ENCODE results near the gene STK26. TPM values are rescaled to one million over a fixed set of nuclear protein-coding genes. Genes with fewer than 3 reads are reported as not detected.
A peak's percentile ranks its signal among the peaks of the same experiment; 100 is the strongest.
"Not testable (repeated sequence)": the region's sequence is repeated elsewhere in the genome, so short reads cannot be mapped to it uniquely, and the experiment has no call there.

STK26 gene
- total RNA-seq, 3 donors from 2014 or later (not counting 1 experiment from before 2014, with no cell fraction given) = 62.5 to 81.0 (median 66.5) TPM

DNA sequence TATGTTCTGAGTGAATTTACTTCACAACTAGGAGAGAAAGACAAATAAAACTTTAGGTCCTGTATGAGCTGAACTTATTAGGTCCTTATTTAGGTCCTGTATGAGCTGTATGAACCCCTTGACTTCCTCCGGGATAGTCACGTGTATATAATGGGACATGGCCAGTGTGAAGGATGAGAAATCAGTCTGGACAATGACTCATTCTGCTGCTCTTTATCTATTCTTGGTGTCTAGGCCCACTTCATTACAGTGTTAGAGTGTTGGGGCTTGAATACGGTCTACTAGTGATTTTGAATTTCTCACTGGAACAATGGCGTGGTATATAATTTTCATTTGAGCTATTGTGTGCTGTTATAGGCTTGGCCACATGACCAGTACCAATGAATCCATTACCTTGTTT is 21.9 kb downstream of the STK26 start:
- Mint-ChIP-seq H3K9me3 (no peaks in the 10 kb centered on the region), H3K4me3 (no peak overlapping the region), H3K4me1 (peaks cover 38 to 61% of the 10 kb centered on the region in 2 donors), H3K27ac (no peak overlapping the region), H3K27me3 (ENCODE audit: low read depth in 2 of 2) (peaks cover 0 to 35% of the 10 kb centered on the region in 2 donors), H3K36me3 (no peaks in the 10 kb centered on the region)
- intact Hi-C loops (cut with micrococcal nuclease) = no loop called here
- H3K27ac ChIP-seq (ENCODE audit: low read length) = no peak overlapping the region
- no peaks in the 10 kb centered on the region for H3K9me3 ChIP-seq (ENCODE audit: control insufficient read depth, insufficient read depth, low read length)
- no peak for DNase-seq
- WGBS (ENCODE audit: insufficient coverage) = 83% methylated on average over 2 of the region's 4 CpGs
- peaks cover 4% of the 10 kb centered on the region for H3K4me1 ChIP-seq (ENCODE audit: control insufficient read depth, insufficient read depth, low read length)
- no peak for ATAC-seq
- no peaks in the 10 kb centered on the region for H3K36me3 ChIP-seq (ENCODE audit: control insufficient read depth, insufficient read depth, low read length)
- no peak overlapping the region for H3K4me3 ChIP-seq (ENCODE audit: low read length)
- no peak for TF ChIP-seq CTCF (IDR thresholded peaks at IDR 0.05)
- no peaks in the 10 kb centered on the region for H3K27me3 ChIP-seq (ENCODE audit: control insufficient read depth, insufficient read depth, low read length)

- no peak for TF ChIP-seq CTCF (IDR thresholded peaks at IDR 0.05)
- Histone ChIP-seq H3K9me3 (ENCODE audit: control insufficient read depth, insufficient read depth, low read length) (no peaks in the 10 kb centered on the region), H3K36me3 (ENCODE audit: control insufficient read depth, insufficient read depth, low read length) (no peaks in the 10 kb centered on the region), H3K27me3 (ENCODE audit: control insufficient read depth, insufficient read depth, low read length) (no peaks in the 10 kb centered on the region), H3K27ac (ENCODE audit: low read length) (no peak overlapping the region), H3K4me1 (ENCODE audit: control insufficient read depth, insufficient read depth, low read length) (peaks cover 4% of the 10 kb centered on the region), H3K4me3 (ENCODE audit: low read length) (no peak overlapping the region)
- Mint-ChIP-seq H3K27me3 (ENCODE audit: low read depth in 2 of 2) (peaks cover 0 to 30% of the 10 kb centered on the region in 2 donors), H3K36me3 (no peaks in the 10 kb centered on the region), H3K4me3 (no peak overlapping the region), H3K27ac (peak overlapping the region in 1 of 2 donors; percentile 39), H3K4me1 (peaks cover 39 to 62% of the 10 kb centered on the region in 2 donors), H3K9me3 (no peaks in the 10 kb centered on the region)
- ATAC-seq (no peak), DNase-seq (no peak)
- intact Hi-C loops (cut with micrococcal nuclease) = no loop called here
- no CpG with 5 or more reads among the region's 2 CpGs for WGBS (ENCODE audit: insufficient coverage)
Observed at GRCh38 chrX:132045456-132045855, 22.4 kb downstream of the STK26 start.

DNA sequence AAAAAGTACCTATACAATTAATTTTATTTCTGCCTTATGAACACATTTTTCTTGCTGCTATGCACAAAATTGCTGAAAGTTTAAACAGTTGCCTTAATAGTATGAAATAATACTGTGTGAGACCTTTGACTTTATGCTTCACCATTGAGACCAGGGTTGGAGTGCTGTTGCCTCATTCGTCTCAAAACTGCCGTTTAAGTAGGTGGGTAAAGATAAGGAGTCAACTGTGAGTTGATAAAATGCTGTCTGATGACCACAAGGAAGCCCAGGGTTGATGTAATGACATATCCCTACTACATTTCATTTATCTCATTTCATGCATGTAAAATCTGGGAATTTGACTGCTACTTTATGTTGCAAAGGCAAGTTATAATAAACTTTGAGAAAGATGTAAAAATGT is 23.4 kb downstream of the STK26 start:
- H3K4me3 Mint-ChIP-seq = no peak overlapping the region
- H3K36me3 ChIP-seq (ENCODE audit: control insufficient read depth, insufficient read depth, low read length) = no peaks in the 10 kb centered on the region
- WGBS (ENCODE audit: insufficient coverage) = no CpG with 5 or more reads among the region's 2 CpGs

GRCh38 chrX:132051778-132052177 is 28.7 kb downstream of the STK26 start:
- peaks cover 44 to 55% of the 10 kb centered on the region in 2 donors for H3K4me1 Mint-ChIP-seq
- H3K36me3 Mint-ChIP-seq; intact Hi-C loops (cut with micrococcal nuclease): not testable (repeated sequence)

More for the DNA sequence above, 23.4 kb downstream of the STK26 start:
- no peaks in the 10 kb centered on the region for H3K9me3 Mint-ChIP-seq
- Histone ChIP-seq H3K27me3 (ENCODE audit: control insufficient read depth, insufficient read depth, low read length) (no peaks in the 10 kb centered on the region), H3K4me1 (ENCODE audit: control insufficient read depth, insufficient read depth, low read length) (peaks cover 2% of the 10 kb centered on the region), H3K4me3 (ENCODE audit: low read length) (no peak overlapping the region), H3K27ac (ENCODE audit: low read length) (no peak overlapping the region), H3K9me3 (ENCODE audit: control insufficient read depth, insufficient read depth, low read length) (no peaks in the 10 kb centered on the region)
- H3K36me3 Mint-ChIP-seq = no peaks in the 10 kb centered on the region
- ATAC-seq (no peak), DNase-seq (no peak)
- H3K27ac Mint-ChIP-seq = no peak overlapping the region
- intact Hi-C loops (cut with micrococcal nuclease) = no loop called here
- H3K27me3 Mint-ChIP-seq (ENCODE audit: low read depth in 2 of 2) = peaks cover 0 to 21% of the 10 kb centered on the region in 2 donors
- H3K4me1 Mint-ChIP-seq = peaks cover 39 to 59% of the 10 kb centered on the region in 2 donors
- TF ChIP-seq CTCF (IDR thresholded peaks at IDR 0.05) = no peak

More at GRCh38 chrX:132051778-132052177, 28.7 kb downstream of the STK26 start:
- H3K4me3 ChIP-seq (ENCODE audit: low read length); H3K4me1 ChIP-seq (ENCODE audit: control insufficient read depth, insufficient read depth, low read length); H3K4me3 Mint-ChIP-seq; H3K9me3 ChIP-seq (ENCODE audit: control insufficient read depth, insufficient read depth, low read length); H3K9me3 Mint-ChIP-seq; DNase-seq; H3K27me3 ChIP-seq (ENCODE audit: control insufficient read depth, insufficient read depth, low read length); H3K36me3 ChIP-seq (ENCODE audit: control insufficient read depth, insufficient read depth, low read length); ATAC-seq; H3K27ac ChIP-seq (ENCODE audit: low read length): not testable (repeated sequence)
- H3K27ac Mint-ChIP-seq = peak overlapping the region in 1 of 2 donors; percentile 44
- H3K27me3 Mint-ChIP-seq (ENCODE audit: low read depth in 2 of 2) = peaks cover 0 to 23% of the 10 kb centered on the region in 2 donors

Measured in natural killer cell (primary cell).